GM13977 (cell line): ENCODE results near the gene GRK6.

Source experiments
- DNase-seq: peaks from one replicate; pipeline ENCODE4 v3.0.0; 2012; ENCODE audit warnings: low spot score
- in situ Hi-C: fragments of 300-500 bp; cut with MboI; formaldehyde crosslinking; loops from one replicate; pipeline ENCODE4 v1.12.0; 2022; ENCODE audit warnings: low sequenced_read_pairs, low pct_unique_long_range_greater_than_20kb, mixed read lengths, inconsistent platforms; ENCODE audit not compliant: unreplicated experiment
- TF ChIP-seq, protein P1 (sequence below): IDR thresholded peaks from 2 replicates; pipeline ENCODE4 v1.5.1; 2012; ENCODE audit warnings: mild to moderate bottlenecking, control low read depth; ENCODE audit not compliant: insufficient read depth; ENCODE audit errors: extremely low read depth, missing control alignments

Gene GRK6

DNA sequence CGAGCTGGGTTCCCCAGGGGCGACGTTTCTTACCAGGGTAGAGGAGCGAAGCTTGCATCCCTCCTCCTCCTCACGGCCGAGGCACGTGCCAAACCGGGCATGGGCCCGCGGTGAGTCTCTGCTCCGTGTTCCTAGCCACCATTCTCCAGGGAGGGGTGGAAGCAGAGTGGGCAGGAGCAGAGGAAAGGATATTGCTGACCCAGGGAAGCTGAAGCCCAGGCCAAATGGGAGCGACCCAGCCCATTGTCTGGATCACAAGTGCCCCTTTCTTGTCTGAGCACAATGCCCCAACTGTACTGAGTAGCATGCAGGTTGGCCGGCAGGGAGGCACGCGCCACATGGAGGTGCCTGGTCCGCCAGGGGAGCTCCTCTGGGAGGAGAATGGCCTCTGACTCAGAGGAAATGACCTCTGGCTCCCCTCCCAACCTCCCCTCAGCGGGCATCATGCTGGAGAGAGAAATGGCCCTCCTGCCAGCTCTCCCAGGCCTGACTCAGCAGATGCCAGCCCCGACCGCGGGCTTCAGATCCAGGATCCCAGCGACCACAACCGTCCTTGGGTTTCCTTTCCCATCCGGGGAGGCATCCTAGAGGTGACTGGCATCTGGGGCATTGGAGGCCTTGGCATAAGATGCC is 21.3 kb downstream of the GRK6 start:
- DNase-seq = no peak
- in situ Hi-C loops = no loop called here
- TF ChIP-seq, protein P1, sequence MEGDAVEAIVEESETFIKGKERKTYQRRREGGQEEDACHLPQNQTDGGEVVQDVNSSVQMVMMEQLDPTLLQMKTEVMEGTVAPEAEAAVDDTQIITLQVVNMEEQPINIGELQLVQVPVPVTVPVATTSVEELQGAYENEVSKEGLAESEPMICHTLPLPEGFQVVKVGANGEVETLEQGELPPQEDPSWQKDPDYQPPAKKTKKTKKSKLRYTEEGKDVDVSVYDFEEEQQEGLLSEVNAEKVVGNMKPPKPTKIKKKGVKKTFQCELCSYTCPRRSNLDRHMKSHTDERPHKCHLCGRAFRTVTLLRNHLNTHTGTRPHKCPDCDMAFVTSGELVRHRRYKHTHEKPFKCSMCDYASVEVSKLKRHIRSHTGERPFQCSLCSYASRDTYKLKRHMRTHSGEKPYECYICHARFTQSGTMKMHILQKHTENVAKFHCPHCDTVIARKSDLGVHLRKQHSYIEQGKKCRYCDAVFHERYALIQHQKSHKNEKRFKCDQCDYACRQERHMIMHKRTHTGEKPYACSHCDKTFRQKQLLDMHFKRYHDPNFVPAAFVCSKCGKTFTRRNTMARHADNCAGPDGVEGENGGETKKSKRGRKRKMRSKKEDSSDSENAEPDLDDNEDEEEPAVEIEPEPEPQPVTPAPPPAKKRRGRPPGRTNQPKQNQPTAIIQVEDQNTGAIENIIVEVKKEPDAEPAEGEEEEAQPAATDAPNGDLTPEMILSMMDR = no peak

DNA sequence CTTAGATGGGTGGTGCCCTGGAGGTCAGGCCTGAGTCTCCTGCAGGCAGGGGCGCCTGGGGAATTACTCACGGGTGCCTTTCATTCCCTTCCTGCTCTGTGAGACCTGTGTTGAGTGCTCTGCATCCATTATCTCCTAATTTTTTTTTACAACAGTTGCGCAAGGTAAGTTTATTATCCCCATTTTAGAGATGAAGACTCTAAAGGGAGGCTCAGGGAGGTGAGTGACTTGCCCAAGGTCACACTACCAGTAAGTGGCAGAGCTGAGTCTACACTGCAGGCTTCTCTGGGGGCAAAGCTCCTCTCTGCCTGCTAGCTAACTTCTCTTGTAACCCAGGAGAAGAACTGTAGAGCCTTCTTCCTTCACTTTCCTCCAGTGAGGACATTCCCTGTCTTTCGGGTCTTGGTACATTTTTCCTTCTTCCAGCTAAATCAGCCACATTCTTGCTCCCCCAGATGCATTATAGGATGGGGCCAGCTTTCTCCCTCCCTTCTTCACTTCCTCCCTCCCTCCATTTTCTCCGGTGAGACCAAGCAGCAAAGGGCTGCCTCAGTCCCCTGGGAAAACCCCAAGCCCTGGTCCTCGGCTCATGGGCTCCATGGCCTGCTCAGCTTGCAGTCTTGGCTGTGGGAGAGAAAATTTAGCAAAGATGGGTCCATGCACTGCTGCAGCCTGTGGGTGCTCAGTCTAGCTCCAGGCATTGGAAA is 21.9 kb downstream of the GRK6 start:
- in situ Hi-C loops = no loop called here

DNA sequence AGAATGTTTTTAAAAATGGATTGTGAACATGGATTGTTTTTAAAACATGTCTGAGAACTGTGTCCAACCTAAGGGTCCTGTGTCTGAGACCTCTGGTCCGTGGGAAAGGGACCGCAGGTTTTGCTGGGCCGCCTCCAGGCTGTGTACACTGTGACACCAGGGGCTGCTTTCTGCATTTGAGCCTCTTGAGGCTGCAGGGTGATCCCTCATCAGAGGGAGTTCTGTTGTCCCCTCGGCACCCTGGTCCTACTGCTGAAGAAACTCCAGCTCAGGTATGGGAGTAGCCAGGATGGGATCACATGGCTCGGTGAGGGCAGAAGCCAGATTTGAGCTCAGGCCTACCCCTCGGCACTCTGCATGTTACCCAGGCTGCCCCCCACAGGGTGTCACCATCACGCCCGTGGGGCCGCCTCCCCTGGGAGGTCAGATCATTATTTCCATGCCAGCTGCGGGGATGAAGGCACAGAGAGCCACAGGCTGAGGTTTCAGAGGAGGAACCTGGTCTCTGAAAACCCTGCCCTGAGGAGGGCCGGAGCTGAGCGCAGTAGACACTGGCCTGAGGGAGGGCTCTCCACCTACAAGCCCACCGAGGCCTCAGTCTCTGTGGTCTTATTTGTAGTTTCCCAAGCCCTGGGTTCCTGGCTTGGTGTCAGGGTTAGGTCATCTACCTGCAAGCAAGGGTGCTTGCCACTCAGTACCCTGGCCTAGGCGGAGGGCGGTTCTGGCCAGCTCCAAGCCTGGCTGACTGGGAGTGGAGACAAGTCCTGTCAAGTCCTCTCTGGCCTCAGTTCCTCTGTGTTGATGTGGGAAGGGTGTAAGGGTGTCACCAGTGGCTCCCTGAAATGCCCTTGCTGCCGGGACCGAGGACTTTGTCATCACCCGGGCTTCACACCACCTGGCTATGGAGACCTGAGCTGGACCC is 22.9 kb downstream of the GRK6 start:
- in situ Hi-C loops = loop anchor here (10.0 kb wide), 1 partner anchor 45 kb away; the partner anchor contains the start of genes F12 and PFN3
- no peak for DNase-seq
- TF ChIP-seq, protein P1 = no peak

More for the DNA sequence above, 21.9 kb downstream of the GRK6 start:
- DNase-seq = no peak
- TF ChIP-seq, protein P1 = no peak

DNA sequence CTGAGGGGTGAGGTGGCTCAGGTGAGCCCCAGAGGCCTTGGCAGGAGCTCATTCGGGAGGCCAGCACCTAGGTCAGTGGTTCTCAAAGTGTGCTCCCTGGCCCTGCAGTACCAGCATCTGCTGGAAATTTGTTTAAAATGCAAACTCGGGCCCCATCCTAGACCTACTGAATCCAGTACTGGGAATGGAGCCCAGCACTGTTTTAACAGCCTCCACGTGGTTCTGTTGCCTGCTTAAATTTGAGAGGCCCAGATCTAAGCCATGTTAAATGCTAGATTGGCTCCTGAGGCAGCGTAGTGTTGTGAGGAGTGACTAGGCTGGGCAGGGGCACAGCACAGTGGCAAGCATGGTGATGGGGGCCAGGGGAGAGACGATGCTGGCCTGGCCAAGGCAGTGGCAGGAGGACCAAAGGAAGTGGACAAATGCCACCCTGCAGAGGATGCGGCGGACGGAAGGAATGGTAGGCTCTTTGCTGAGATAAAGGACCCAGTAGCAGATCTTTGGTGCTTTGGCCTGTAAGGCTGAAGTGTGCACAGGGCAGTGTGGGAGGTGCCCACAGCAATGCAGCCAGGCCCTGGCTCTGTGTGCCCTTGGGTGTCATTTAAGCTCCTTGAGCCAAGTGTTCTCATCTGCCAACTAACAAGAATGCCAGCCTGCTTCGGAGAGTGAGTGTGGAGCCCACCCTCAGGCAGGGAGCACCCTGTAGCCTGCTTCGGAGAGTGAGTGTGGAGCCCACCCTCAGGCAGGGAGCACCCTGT is 24.4 kb downstream of the GRK6 start:
- in situ Hi-C loops = loop anchor here (10.0 kb wide), 1 partner anchor 46 kb away; the partner anchor contains the start of genes F12 and PFN3
- no peak for DNase-seq
- TF ChIP-seq, protein P1 = no peak

DNA sequence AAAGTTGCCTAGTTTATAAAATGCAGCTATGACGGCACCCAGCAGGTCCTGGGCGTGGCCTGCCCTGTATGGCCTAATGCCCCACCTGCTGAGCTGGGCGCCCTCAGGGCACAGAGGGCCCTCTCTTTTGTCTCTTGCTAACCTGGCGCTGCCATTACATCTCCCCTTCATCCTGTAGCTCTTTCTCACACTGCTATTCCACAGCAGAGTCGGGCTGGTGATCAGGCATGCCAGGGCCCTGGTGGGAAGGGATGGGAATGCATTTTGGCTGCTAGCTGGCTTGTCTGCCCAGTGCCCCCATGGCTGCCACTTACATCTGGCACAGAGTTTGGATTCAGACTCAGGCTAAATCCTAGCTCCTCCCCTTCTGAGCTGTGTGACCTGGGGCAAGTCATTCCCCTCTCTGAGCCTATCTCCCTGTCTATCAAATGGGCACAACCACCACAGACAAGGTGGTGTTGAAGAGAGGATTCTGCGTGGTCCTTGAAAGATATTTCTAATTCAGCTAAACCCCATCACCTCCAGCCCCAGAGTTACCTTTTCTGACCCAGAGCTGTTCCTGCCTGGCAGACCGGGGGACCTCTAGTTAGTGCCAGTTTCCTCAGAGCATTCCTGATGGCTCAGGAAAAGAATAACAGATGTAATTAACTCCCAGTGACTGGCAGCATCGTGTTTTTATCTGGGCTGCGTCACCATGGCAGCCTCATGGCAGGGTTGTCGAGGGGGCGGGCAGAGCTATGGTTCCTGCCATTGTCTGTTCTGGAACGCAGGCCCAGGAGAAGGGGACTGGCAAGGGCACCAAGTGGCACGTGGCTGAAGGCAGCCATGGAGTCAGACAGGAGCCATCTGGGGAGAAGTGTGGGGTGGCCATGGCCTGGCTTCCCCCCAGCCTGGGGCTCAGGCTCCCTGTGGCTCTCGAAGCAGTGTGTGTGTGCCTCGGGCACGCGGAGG is 26.5 kb downstream of the GRK6 start:
- TF ChIP-seq, protein P1 = no peak
- DNase-seq = no peak
- in situ Hi-C loops = loop anchor here (10.0 kb wide), 1 partner anchor 48 kb away; the partner anchor contains the start of genes F12 and PFN3
